Measurements from ENCODE around the gene SORCS2.

SORCS2 gene

DNA sequence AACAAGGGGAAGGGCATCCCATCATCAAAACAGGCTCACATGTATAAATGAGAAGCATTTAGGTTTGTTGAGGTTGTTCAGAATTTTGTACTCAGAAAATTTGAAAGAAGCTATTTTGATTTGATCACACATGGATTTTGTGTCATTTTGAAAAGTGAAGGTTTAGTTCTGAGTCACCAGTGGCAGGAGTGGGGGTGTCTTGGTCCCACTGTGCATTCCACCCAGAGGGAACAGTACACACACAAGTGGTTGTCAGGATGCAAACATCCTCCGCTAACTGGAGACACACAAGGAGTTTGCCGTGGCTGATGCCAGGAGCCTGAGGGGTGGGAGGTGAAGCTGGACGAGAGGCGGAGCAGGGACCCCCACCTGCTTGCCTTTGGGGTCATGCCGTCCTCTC, 440.6 kb downstream of the SORCS2 start:
- no peak for TF ChIP-seq TAF1 (IDR thresholded peaks at IDR 0.05; ENCODE audit: low read depth)
- no peak for TF ChIP-seq ZBTB7A (IDR thresholded peaks at IDR 0.05; ENCODE audit: low read depth)
- TF ChIP-seq RAD21 (IDR thresholded peaks at IDR 0.05; ENCODE audit: low read depth), result no peak
- no peak for TF ChIP-seq CREB1 (IDR thresholded peaks at IDR 0.05; ENCODE audit: low read depth)
- no peak for TF ChIP-seq EGR1 (IDR thresholded peaks at IDR 0.05)
- TF ChIP-seq CEBPB (IDR thresholded peaks at IDR 0.05), result no peak
- TF ChIP-seq, protein P1, sequence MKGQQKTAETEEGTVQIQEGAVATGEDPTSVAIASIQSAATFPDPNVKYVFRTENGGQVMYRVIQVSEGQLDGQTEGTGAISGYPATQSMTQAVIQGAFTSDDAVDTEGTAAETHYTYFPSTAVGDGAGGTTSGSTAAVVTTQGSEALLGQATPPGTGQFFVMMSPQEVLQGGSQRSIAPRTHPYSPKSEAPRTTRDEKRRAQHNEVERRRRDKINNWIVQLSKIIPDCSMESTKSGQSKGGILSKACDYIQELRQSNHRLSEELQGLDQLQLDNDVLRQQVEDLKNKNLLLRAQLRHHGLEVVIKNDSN (IDR thresholded peaks at IDR 0.05), result no peak
- TF ChIP-seq TEAD4 (IDR thresholded peaks at IDR 0.05), result no peak
- no peak for TF ChIP-seq FOXM1 (IDR thresholded peaks at IDR 0.05; ENCODE audit: borderline replicate concordance, low read depth)
- no peak for TF ChIP-seq EP300 (IDR thresholded peaks at IDR 0.05; ENCODE audit: borderline replicate concordance)
- no peak for TF ChIP-seq REST (IDR thresholded peaks at IDR 0.05; ENCODE audit: low read depth)
- TF ChIP-seq TCF12 (IDR thresholded peaks at IDR 0.05; ENCODE audit: low read depth), result no peak
- TF ChIP-seq NFIC (IDR thresholded peaks at IDR 0.05), result no peak

DNA sequence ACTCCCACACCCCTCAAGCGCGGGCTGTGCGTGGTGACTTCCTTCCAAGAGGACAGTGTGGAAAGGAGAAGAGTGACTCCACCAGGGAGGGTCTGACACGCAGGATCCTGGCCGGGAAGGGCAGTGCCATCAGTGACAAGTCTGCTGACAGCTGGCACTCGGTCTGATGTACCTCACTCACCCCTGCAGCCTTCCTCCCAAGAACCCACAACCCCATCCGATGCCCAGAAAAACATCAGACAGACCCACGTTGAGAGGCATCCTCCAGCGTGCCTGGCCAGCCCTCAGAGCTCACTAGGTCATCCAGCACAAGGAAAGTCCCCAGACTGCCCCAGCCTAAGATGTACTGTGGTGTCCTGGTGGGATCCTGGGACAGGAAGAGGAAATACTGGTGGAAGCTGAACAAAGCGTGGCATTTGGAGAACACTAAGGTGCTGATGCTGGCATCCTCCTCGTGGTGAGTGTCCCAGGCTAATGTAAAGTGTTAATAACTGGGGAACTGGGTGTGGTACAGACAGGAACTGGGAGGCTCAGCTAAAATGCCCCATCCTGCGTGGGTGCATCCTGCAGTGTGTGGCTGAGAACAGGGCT, 442.4 kb downstream of the SORCS2 start:
- TF ChIP-seq MAX (IDR thresholded peaks at IDR 0.05) (no peak), EP300 (IDR thresholded peaks at IDR 0.05; ENCODE audit: borderline replicate concordance) (no peak), CREB1 (IDR thresholded peaks at IDR 0.05; ENCODE audit: low read depth) (no peak), REST (IDR thresholded peaks at IDR 0.05; ENCODE audit: low read depth) (no peak), TAF1 (IDR thresholded peaks at IDR 0.05; ENCODE audit: low read depth) (no peak), TEAD4 (IDR thresholded peaks at IDR 0.05) (no peak), TCF12 (IDR thresholded peaks at IDR 0.05; ENCODE audit: low read depth) (no peak), FOXM1 (IDR thresholded peaks at IDR 0.05; ENCODE audit: borderline replicate concordance, low read depth) (no peak), CEBPB (IDR thresholded peaks at IDR 0.05) (no peak), YY1 (IDR thresholded peaks at IDR 0.05; ENCODE audit: low read depth) (no peak), RAD21 (IDR thresholded peaks at IDR 0.05; ENCODE audit: low read depth) (no peak), EGR1 (IDR thresholded peaks at IDR 0.05) (no peak), NFIC (IDR thresholded peaks at IDR 0.05) (no peak), ZBTB7A (IDR thresholded peaks at IDR 0.05; ENCODE audit: low read depth) (no peak)
- TF ChIP-seq, protein P1 (IDR thresholded peaks at IDR 0.05), result no peak

DNA sequence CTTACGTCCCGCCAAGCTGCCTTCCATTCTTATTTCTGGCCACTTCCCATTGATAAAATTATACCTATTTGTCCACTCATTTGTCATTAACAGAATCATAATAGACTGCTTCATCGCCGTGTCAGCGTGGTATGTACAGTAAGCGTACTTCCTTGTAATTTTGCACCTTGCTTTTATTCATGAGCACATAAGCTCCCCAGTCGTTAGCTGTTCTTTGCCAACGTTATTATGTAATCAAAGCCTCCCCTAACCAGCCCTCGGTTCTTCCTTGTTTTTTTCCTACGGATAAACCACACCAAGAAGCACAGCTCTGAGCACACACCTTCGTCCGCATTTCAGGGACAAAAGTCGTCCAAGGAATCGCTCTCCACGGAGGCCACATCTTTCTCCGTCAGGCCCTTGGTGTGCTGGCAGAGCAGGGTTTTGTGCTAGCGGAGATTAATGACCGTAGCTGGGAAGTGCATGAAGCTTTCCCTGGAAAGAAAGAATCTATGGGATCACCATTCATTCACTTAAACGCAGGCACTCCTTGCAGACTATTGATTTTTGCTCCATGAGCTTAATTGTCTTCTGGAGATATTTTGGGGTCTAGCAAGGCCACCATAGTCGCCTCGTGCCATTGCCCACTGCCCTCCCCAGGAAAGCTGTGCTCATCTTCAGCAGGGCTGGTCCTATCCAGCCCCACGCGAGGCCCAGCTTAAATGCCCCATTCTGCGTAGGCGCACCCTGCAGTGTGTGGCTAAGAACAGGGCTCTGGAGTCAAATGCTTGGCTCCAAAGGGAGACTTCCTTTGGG, 443.3 kb downstream of the SORCS2 start:
- TF ChIP-seq CREB1 (IDR thresholded peaks at IDR 0.05; ENCODE audit: low read depth) (no peak), EGR1 (IDR thresholded peaks at IDR 0.05) (no peak), TAF1 (IDR thresholded peaks at IDR 0.05; ENCODE audit: low read depth) (no peak), FOXM1 (IDR thresholded peaks at IDR 0.05; ENCODE audit: borderline replicate concordance, low read depth) (no peak), MAX (IDR thresholded peaks at IDR 0.05) (no peak), TCF12 (IDR thresholded peaks at IDR 0.05; ENCODE audit: low read depth) (no peak), CEBPB (IDR thresholded peaks at IDR 0.05) (no peak), YY1 (IDR thresholded peaks at IDR 0.05; ENCODE audit: low read depth) (no peak), NFIC (IDR thresholded peaks at IDR 0.05) (no peak)

DNA sequence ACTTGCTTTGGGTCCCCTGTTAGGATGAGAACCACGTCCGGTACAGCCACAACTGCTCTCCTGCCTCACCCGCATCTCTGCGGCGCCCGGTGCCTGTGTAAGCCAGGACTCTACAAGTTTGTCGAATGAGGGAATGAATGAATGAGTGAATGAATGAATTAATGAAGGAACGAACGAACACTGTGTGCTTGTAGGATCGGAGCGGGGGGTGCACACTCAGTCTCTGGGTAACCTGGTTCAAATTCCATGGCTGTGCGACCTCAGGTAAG, 443.8 kb downstream of the SORCS2 start:
- TF ChIP-seq FOXM1 (IDR thresholded peaks at IDR 0.05; ENCODE audit: borderline replicate concordance, low read depth), result no peak

DNA sequence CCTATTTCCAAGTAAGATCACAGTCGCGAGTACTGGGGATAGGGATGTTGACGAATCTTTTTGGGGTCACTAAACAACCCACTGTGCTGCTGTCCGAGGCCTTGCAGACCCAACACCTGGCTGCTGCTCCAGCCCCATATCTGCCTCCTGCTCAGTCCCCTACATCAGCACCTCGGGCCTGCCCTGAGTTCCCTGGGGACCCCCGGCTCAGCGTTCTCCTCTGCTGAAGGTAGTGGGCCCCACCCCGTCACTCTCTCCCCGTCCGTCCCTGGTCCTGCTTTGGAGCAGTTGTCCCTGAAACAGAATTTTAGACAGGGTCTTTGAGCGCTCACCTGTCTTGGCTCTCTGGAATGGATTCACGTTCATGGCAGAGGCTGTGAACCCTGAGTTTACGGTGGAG, 444.8 kb downstream of the SORCS2 start:
- TF ChIP-seq YY1 (IDR thresholded peaks at IDR 0.05; ENCODE audit: low read depth), result no peak
- no peak for TF ChIP-seq REST (IDR thresholded peaks at IDR 0.05; ENCODE audit: low read depth)
- TF ChIP-seq, protein P1 (IDR thresholded peaks at IDR 0.05), result no peak
- TF ChIP-seq NFIC (IDR thresholded peaks at IDR 0.05), result no peak
- no peak for TF ChIP-seq FOXM1 (IDR thresholded peaks at IDR 0.05; ENCODE audit: borderline replicate concordance, low read depth)
- no peak for TF ChIP-seq ZBTB7A (IDR thresholded peaks at IDR 0.05; ENCODE audit: low read depth)
- TF ChIP-seq TEAD4 (IDR thresholded peaks at IDR 0.05), result no peak
- TF ChIP-seq CEBPB (IDR thresholded peaks at IDR 0.05), result no peak
- no peak for TF ChIP-seq TCF12 (IDR thresholded peaks at IDR 0.05; ENCODE audit: low read depth)
- no peak for TF ChIP-seq EP300 (IDR thresholded peaks at IDR 0.05; ENCODE audit: borderline replicate concordance)
- TF ChIP-seq RAD21 (IDR thresholded peaks at IDR 0.05; ENCODE audit: low read depth), result no peak
- no peak for TF ChIP-seq TAF1 (IDR thresholded peaks at IDR 0.05; ENCODE audit: low read depth)

All from Ishikawa (cell line).